GM15510 (cell line): ENCODE data around the gene MIA3.

Source experiments
- POLR2A ChIP-seq: IDR thresholded peaks from 3 replicates; pipeline ENCODE4 v1.6.1; 2011; ENCODE audit warnings: borderline replicate concordance; ENCODE audit not compliant: insufficient read length; ENCODE audit errors: extremely low read depth

Gene MIA3

GRCh38 chr1:222697203-222697602, 79.3 kb downstream of the MIA3 start:
- TF ChIP-seq POLR2A = no peak

DNA sequence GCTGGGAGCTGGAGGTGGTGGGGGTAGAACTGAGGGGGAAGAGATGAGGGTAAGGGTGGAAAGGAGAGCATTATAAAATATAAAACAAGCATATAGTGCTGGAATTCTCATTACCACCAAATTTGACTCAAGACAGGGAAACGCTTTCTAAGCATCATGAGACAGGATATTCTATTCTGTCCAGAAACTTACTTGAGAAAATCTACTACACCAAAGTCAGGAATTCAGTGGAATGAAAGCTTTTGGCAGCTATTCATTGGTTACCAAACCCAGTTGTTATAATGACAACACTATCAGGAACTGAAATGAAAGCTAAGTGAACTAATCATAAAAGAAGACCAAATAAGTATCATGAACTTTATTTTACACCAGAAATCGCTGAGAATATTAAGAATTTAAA, 79.9 kb downstream of the MIA3 start:
- no peak for TF ChIP-seq POLR2A

DNA sequence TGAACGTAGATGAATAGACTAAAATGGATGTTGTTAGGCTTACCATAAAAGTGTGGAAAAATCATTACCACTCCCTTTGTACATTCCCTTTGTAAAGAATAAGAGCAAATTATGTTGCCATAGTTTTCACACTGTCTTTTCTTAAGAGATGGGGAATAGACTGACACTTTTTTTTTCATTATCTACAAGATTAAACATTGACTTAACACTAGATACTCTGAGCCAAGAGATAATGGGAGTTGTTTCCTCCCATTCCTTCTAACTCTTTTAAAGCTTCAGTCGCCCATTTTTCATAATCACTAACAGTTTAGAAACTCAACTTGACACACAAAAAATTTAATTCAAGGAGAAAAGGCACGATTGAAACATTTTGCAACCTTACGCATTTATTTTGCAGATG, 84.3 kb downstream of the MIA3 start:
- no peak for TF ChIP-seq POLR2A

- no peak for TF ChIP-seq POLR2A
Measured at GRCh38 chr1:222704260-222704659, 86.4 kb downstream of the MIA3 start.

GRCh38 chr1:222706815-222707214, 88.9 kb downstream of the MIA3 start:
- TF ChIP-seq POLR2A = no peak

- TF ChIP-seq POLR2A = no peak
Measured at GRCh38 chr1:222709700-222710153, 91.8 kb downstream of the MIA3 start.

DNA sequence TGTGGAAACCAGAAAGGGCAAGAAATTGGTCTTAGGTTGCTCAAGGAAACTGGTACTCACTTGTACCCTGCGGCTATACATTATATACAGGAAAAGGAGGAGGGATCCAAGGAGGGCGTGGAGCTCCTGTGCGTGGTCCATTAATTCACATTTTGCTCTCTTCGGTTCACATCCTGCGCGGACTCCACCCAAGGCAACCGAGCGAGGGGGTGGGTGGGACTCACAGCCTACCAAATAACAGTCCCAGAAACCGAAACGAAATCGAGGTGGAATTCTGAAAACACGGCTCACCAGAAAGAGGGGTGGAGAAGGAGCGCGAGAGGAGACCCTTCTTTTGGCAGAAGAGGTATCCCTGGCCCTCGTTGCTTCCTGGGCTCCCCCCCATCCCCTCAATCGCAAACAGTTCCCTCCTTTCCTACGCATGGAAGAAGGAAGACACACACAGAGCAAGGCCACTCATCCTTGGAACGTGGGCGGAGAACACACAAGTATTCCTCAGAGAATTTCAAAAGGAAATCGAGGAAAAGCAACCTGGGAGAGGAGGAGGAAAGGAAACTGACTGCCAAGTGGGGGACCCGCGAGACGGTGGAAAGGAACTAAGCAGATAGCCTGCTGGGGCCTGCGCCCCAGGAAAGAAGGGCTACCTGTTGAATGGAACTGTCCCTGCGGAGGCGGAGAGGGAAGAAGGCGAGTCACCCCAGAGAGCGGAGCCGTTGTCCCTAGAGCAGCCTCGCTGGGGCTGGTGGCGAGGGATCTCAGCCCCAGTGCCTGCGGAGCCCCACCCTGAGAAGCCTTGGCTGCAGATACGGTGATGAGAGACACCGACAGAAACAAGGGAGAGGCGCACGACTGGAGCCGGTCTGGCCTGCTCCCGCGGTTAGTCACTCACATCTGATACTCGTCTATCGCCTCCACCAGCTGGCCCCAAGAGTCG, 93.7 kb downstream of the MIA3 start:
- TF ChIP-seq POLR2A = no peak

DNA sequence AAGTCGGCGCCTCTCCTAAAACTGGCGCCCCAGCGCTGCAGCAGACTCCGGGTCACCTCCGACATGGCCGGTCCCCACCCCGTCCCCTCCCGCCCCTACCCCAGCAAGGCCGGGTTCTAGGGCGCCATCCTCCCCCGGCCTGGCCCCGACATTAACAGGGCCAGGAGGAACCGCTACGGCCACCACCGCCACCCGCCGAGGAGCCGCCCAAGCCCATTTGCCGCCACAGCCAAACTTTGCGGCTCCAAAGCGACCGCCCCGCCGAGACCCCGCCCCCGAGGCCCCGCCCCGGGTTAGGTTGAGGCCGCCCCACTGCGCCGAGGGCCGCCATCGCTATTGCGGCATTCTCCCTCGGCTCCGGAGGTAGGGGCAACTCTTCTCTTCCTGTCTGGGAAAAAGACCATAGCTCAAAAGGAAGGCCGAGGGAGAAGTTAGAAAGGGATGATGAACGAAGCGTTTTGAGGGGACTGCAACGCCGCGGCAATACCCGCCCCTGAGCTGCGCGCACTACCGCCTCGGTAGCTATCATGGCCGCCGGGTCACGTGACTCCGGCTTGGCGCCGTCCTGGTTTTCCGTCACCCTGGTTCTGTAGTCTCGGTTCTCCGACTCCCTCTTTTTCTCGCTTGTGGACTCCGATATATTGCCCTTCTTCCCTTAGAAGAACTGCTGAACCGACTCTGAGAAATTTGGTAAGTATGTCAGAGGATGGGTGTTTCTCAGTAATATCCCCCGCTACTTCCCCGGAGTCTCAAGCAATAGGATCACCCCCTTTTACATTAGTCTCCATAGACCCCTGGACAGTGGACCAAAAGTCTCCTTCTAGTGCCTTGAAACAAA, 94.6 kb downstream of the MIA3 start, which contains the start of the genes AIDA and BROX:
TSS of gene AIDA (minus strand) at position 239 of the 838 bp plus-strand sequence. CDS start at position 65, 174 bp downstream.
TSS of gene BROX (plus strand) at position 312 of the 838 bp plus-strand sequence. CDS start 3,136 bp downstream, outside the sequence.
- TF ChIP-seq POLR2A = peak; percentile 41

GRCh38 chr1:222713091-222713961, 95.4 kb downstream of the MIA3 start:
- peak; percentile 56 for TF ChIP-seq POLR2A

DNA sequence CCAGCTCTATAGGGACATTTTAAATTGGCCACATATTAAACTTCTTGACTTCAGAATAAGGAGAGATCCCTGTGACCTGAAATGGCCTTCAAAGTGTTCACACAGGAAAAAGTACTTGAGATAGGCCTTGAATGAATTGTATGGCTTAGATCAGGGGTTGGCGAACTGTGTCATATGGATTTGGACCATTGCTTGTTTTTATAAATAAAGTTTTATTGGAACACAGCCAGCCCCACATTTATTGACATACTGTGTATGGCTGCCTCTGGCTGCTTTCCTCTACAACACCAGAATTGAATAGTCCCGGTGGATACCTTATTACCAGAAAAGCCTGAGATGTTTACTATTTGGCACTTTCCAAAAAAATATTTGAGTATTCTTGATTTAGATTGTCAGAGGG, 98.5 kb downstream of the MIA3 start:
- no peak for TF ChIP-seq POLR2A
